Heart right ventricle (tissue), 16 donors: ENCODE measurements around the gene LMX1A. TPM values are rescaled to one million over a fixed set of nuclear protein-coding genes. Genes with fewer than 3 reads are reported as not detected.

Experiments
- ATAC-seq, 8 donors: fragments of 200-7000 bp; cut with Tn5 transposase; one replicate each; pipeline ENCODE4 v1.9.1; 2020; ENCODE audit warnings: mild to moderate bottlenecking in 8 of 8, moderate library complexity in 8 of 8, moderate number of reproducible peaks in 1 of 8
- DNase-seq, 2 donors: peaks; one replicate each; pipeline ENCODE4 v3.0.0-alpha.2; 2020
- H3K27ac ChIP-seq, 10 donors: fragments of 200-600 bp; sonication (generic) in 2 of 10; one replicate each; pipeline versions ENCODE4 v1.5.0 to v1.8.0; 2020 to 2022; ENCODE audit warnings: mild to moderate bottlenecking in 3 of 10
- H3K27me3 ChIP-seq, 7 donors: fragments of 200-600 bp; one replicate each; pipeline ENCODE4 v1.8.0; 2021 to 2022; ENCODE audit warnings: mild to moderate bottlenecking in 2 of 7
- H3K36me3 ChIP-seq, 9 donors: fragments of 200-600 bp; sonication (generic) in 1 of 9; one replicate each; pipeline versions ENCODE4 v1.5.0 to v1.8.0; 2020 to 2022; ENCODE audit warnings: mild to moderate bottlenecking in 2 of 9
- H3K4me1 ChIP-seq, 9 donors: fragments of 200-600 bp; sonication (generic) in 1 of 9; one replicate each; pipeline versions ENCODE4 v1.5.0 to v1.8.0; 2020 to 2022; ENCODE audit warnings: mild to moderate bottlenecking in 4 of 9
- H3K4me3 ChIP-seq, 10 donors: fragments of 200-600 bp; sonication (generic) in 2 of 10; one replicate each; pipeline versions ENCODE4 v1.5.0 to v1.8.0; 2020 to 2022; ENCODE audit warnings: mild to moderate bottlenecking in 7 of 10, moderate library complexity in 2 of 10
- H3K9me3 ChIP-seq, 11 donors: fragments of 200-600 bp in 10 of 11; sonication (generic) in 2 of 11; one replicate each; pipeline versions ENCODE4 v1.5.0 to v1.8.0; 2013 to 2022; ENCODE audit warnings: mild to moderate bottlenecking in 2 of 11, control low read depth in 1 of 11, moderate library complexity in 1 of 11
- CTCF ChIP-seq, 9 donors: fragments of 200-600 bp; sonication (generic) in 2 of 9; IDR thresholded peaks; one replicate each; pipeline versions ENCODE4 v1.5.0 to v1.8.0; 2021 to 2022; ENCODE audit warnings: antibody characterized with exemption in 9 of 9, mild to moderate bottlenecking in 5 of 9, moderate library complexity in 1 of 9
- WGBS, 2 donors: extraction: QIAGEN DNeasy Blood & Tissue Kit; methylation state at CpG; one replicate each; pipeline ENCODE4 v1.1.7; 2013; ENCODE audit warnings: inconsistent platforms in 1 of 2; 5-methylcytosine and 5-hydroxymethylcytosine counted together
- intact Hi-C, 10 donors: fragments of 100-400 bp; cut with DNase I; formaldehyde crosslinking; loops; one replicate each; pipeline versions ENCODE4 v1.11.1 to v1.14.2; 2022
- polyA plus RNA-seq, 2 donors: library from polyadenylated mRNA; stranded (reverse); fragments of 200-250 nt; gene quantifications; one replicate each; pipeline ENCODE4 v1.2.3, GENCODE V29; 2013
- total RNA-seq, 10 donors: library from RNA; stranded (reverse); fragmentation: NEBNext Ultra II Directional in 3 of 10; extraction: Animal tissue kit (Norgen Biotek cat#: 25700) in 3 of 10; gene quantifications; one replicate each; pipeline versions ENCODE4 v1.2.1 to v1.2.4, GENCODE V29; 2021 to 2023
- donor health status: Arrhythmogenic right ventricular cardiomyopathy.
- donor health status: ischemic (EF 13 %, LVEDD 7.1; RV severe dilation, severe dysfunction).
- donor health status: healthy with polysubstance abuse.
- donor health status: DM: no; HTN: yes; CAD: no.
- donor health status: DM: no; HTN: no; CAD: no.
- donor health status: ischemic (EF 25% LVEDD 6.9; RV normal size, moderate dysfunction).
- donor health status: ischemic (EF 25% LVEDD 5.7; RV mildly dilated, moderate dysfunction).
- donor health status: healthy.
- donor health status: DM: yes; HTN: yes; CAD: no.
- donor health status: Ischemic cardiomyopathy.
- donor health status: ischemic (EF 35%, LVEDD 5.7; RV mildly dilated, moderate dysfunction).
- donor health status: nonischemic (EF 11% LVEDD 7.7; RV severe dilation, severe dysfunction).
- donor health status: DM: yes; HTN: yes; CAD: no.
- donor health status: PGD.
- donor health status: ischemic (EF 29% LVEDD 5.4; RV normal size, mild dysfunction).
- donor health status: nonischemic (EF 23%, LVEDD 6.1; RV moderate dilation, normal function).

The LMX1A gene
- total and polyA plus RNA-seq, 12 donors = 0.04 to 0.19 (median 0.14) TPM; not detected in 9

- peaks cover 0 to 11% (median 0%) of the 10 kb centered on the region in 9 donors for H3K4me1 ChIP-seq
- TF ChIP-seq CTCF (IDR thresholded peaks at IDR 0.05) = no peak
- WGBS, 2 donors = 82 to 89% methylated on average over 4 of the region's 4 CpGs
- no peak for ATAC-seq
- DNase-seq = no peak
- no peak overlapping the region for H3K4me3 ChIP-seq
- peaks cover 0 to 22% (median 17%) of the 10 kb centered on the region in 7 donors for H3K27me3 ChIP-seq
- no peak overlapping the region for H3K27ac ChIP-seq
- intact Hi-C loops = no loop called here
- no peaks in the 10 kb centered on the region for H3K9me3 ChIP-seq
- H3K36me3 ChIP-seq = no peaks in the 10 kb centered on the region
Observed at GRCh38 chr1:165241952-165242351, 114.6 kb downstream of the LMX1A start.

DNA sequence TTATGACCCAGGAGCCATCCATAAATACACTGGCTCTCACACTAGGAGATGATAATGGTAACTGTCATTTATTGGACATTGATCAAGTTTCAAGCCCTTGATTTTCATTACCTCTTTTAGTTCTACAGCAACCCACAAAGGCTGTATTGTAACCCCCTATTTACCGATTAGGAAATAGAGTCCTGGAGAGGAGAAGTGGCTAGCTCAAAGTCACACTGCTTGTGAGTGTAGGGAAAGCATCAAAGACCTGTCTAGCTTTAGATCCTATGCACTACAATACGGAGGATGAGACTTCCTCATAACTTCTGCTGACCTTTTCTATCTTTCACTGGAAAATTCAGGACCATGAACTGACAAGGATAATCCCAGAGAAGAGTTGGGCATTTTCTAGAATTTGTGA, 115.2 kb downstream of the LMX1A start:
- ATAC-seq (no peak), DNase-seq (no peak)
- Histone ChIP-seq H3K9me3 (no peaks in the 10 kb centered on the region), H3K36me3 (no peaks in the 10 kb centered on the region), H3K27ac (no peak overlapping the region), H3K4me1 (peaks cover 0 to 11% (median 0%) of the 10 kb centered on the region in 9 donors), H3K4me3 (no peak overlapping the region), H3K27me3 (peaks cover 0 to 28% (median 21%) of the 10 kb centered on the region in 7 donors)
- intact Hi-C loops = no loop called here
- 82 to 93% methylated on average over 2 of the region's 2 CpGs for WGBS, 2 donors
- no peak for TF ChIP-seq CTCF (IDR thresholded peaks at IDR 0.05)

DNA sequence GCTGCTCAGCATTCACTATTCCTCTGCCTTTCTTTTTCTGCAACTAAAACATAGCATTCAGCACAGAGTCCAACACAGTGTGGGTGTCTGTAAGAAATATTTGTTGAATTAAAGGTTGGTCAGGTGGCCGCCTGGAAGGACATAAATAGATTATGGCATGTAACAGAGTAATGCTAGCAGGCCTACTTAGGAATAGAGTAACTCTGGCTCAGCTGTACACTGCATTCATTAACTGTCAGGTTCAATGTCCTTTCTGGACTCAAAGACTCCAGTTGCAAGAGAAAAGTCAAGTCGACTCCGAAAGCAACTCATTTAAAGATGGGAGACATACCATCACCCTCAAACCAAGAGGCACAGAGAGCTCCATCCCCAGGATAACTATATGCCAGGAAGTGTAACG, 116.0 kb downstream of the LMX1A start:
- no peak overlapping the region for H3K4me3 ChIP-seq
- ATAC-seq (peak in 6 of 8 donors; percentile 55 to 79 (median 59)), DNase-seq (no peak)
- H3K9me3 ChIP-seq = no peaks in the 10 kb centered on the region
- no peak for TF ChIP-seq CTCF (IDR thresholded peaks at IDR 0.05)
- H3K27me3 ChIP-seq = peaks cover 0 to 36% (median 30%) of the 10 kb centered on the region in 7 donors
- WGBS, 2 donors = 33 to 40% methylated on average over 4 of the region's 4 CpGs
- intact Hi-C loops = no loop called here
- H3K4me1 ChIP-seq = peaks cover 0 to 17% (median 5%) of the 10 kb centered on the region in 9 donors
- no peak overlapping the region for H3K27ac ChIP-seq
- H3K36me3 ChIP-seq = no peaks in the 10 kb centered on the region

DNA sequence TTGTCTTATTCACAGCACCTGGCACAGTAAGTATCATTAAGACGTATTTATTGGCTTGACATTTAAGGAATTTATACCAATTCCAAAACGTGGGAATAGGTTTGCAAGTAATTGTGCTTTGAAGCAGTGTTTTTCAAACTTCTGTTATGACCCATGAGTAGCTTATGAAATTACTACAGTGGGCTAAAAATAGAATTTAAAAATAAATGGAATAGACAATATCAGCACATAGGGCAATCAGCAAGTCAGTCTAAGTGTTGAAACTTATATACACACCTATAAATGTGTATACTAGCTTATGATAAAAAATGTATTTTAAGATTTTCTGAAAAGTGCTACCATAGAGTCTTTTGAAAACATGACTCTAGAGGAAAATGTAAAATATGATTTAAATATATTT, 116.6 kb downstream of the LMX1A start:
- TF ChIP-seq CTCF (IDR thresholded peaks at IDR 0.05) = no peak
- ATAC-seq = peak in 3 of 8 donors; percentile 46 to 67 (median 58)
- Histone ChIP-seq H3K9me3 (no peaks in the 10 kb centered on the region), H3K36me3 (no peaks in the 10 kb centered on the region), H3K4me3 (no peak overlapping the region), H3K4me1 (peaks cover 0 to 17% (median 5%) of the 10 kb centered on the region in 9 donors), H3K27ac (no peak overlapping the region), H3K27me3 (peaks cover 0 to 42% (median 36%) of the 10 kb centered on the region in 7 donors)
- no peak for DNase-seq
- 35 to 41% methylated on average over 2 of the region's 2 CpGs for WGBS, 2 donors
- intact Hi-C loops = no loop called here
